Muscle of arm (tissue), 12 donors: Measurements from ENCODE around the gene HOXA5. TPM values are rescaled to one million over a fixed set of nuclear protein-coding genes. Genes with fewer than 3 reads are reported as not detected.

Experiments used
- DNase-seq: peaks from one replicate; pipeline ENCODE4 v3.0.0-alpha.2; 2013
- polyA plus RNA-seq, 12 donors: library from polyadenylated mRNA; unstranded; fragments of 120-200 nt; gene quantifications; one replicate each; pipeline ENCODE4 v1.2.1, GENCODE V29; 2013; ENCODE audit not compliant: insufficient read length in 12 of 12

Gene HOXA5
- polyA plus RNA-seq, 12 donors, result 11.3 to 35.3 (median 17.6) TPM; not detected in 1

GRCh38 chr7:27096768-27097514 lies 46.5 kb downstream of the HOXA5 start:
- DNase-seq, result peak; percentile 69

- peak; percentile 83 for DNase-seq
Observed at GRCh38 chr7:27095897-27096767, 47.3 kb downstream of the HOXA5 start, which contains the start of gene HOXA1. Gene HOXA1, minus strand, starts transcription at chr7:27096000. Its CDS starts 88 bp downstream, at chr7:27095912.

GRCh38 chr7:27095050-27095896 lies 48.2 kb downstream of the HOXA5 start:
- DNase-seq, result no peak

DNA sequence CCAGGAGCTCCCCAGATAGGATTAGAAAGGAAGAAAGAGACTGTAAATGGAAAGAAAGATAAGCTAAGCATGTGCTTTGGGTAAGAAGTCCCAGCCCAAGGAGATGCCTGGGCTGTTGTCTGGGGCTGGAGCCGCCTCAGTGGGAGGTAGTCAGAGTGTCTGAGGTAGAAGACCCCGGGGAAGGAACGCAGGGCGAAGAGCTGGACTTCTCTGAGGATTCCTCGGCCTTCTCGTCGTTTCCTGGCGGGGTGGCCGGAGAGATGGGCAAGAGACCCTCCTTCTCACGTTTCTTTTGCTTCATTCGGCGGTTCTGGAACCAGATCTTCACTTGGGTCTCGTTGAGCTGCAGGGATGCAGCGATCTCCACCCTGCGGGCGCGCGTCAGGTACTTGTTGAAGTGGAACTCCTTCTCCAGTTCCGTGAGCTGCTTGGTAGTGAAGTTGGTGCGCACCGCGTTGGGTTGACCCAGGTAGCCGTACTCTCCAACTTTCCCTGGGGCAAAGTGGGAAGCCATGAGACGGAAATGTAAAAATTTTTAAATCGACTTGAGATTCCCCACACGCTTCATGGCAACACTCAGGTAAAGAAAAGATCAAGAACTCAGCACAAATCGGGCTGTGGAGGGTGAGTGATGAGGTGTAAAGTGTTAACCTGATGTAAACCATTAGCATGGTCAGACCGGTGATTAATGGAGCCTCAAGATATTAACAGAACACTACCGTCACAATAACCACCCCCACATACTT lies 49.0 kb downstream of the HOXA5 start:
- DNase-seq, result no peak

DNA sequence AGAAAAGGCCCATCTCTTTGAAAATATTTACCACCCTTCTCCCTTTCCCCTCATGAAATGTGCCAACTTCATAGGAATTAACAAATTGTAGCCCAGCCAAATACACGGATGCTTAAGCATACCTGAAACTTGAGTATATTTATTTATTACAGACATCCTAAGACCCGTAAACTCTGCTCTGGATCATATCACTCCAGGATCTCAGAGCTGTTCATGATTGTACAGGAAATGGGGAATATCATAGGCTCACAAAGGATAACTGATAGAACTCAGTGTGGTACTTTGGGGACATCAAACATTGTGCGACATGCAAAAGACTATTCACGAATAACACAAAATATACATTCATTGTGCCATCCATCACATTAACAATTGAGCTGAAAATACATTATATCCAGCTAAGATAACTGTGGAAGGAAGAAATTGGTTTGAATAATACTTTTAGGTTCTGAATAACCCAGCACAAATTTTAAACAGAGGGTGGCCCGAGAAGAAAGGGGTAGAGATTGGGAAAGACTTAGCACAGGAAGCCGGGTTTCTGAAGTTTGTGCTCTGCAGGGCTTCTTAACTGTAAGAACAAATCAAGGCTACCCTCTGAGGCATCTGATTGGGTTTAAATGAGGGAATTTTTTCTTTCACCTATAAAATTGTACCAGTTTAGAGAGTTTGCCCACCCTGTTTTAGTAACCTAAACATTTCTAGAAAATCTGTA lies 50.1 kb downstream of the HOXA5 start:
- DNase-seq, result no peak

DNA sequence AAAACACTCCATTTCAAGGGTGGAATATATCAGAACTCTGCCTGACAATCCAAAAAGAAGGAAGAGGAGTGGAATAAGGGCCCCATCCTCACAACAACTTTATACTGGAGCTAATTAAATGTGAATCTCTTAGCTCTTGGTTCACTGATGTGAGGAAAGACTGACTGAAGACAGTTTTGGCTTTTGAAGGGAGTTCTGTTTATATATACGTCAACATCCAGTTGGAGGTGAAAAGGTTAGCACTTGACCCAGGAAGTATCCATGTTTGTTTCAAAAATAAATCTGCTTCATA lies 50.7 kb downstream of the HOXA5 start:
- DNase-seq, result no peak

DNA sequence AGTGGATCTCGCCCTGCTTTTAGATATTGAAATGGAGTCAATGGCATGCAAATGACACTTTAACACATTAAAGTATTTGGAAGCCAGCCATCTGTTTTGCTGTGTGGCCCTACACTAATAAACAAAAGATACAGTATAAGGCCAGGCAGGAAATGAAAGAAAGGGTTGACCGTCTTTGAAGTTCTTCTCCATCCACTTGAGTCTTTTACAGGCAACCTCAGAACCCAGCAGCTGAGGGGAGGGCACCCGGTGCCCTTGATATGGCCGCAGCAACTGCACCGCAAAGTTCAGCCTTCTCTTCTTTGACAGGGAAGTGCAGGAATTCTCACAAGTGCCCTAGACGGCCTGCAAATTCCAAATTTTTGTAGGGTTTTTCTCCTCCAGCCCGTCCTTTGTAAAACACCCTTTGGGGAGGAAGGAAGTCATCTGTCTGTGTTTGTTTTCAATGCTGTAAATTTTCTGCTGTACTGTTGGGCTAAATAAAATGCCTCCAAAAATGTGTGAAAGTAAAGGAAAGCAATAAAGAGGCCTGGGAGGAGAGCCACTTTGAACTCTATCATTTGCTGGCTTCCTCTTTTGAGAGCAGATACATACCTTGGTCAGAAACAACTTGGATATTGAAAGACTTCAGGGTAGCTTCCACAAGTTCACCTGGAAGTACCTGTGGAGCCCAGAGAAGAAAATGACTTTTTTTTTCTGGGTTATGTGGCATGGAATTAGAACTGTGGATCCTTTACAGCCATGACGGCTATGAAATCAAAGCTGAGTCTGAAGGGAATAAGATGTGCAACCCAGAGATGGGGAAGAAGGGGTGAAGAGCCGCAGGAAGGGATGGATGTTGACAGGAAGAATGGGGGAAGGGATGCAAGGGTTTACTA lies 51.3 kb downstream of the HOXA5 start:
- no peak for DNase-seq

- DNase-seq, result no peak
Observed at GRCh38 chr7:27091105-27091504, 52.4 kb downstream of the HOXA5 start.

Other genes starting within 250 kb of the HOXA5 start
- gene HOXA1, start 47.7 kb downstream of the HOXA5 start, polyA plus RNA-seq, result 1 to 10 TPM in 6 of 12 donors, under 1 TPM in 4, not detected in 2; 0.35 to 1.6 (median 1.1) TPM
- gene HOXA2, start 41.0 kb downstream of the HOXA5 start, polyA plus RNA-seq, result 1 to 10 TPM in 11 of 12 donors, not detected in 1; 1.9 to 10.0 (median 3.7) TPM
- 10 to 100 TPM in 11 of 12 donors, not detected in 1; 15.4 to 32.6 (median 27.3) TPM for gene HOXA4, start 12.9 kb downstream of the HOXA5 start, polyA plus RNA-seq
- 10 to 100 TPM in 2 of 12 donors, 1 to 10 TPM in 9, not detected in 1; 4.1 to 14.4 (median 6.8) TPM for gene HOXA6, start 4.1 kb upstream of the HOXA5 start, polyA plus RNA-seq
- gene HOXA3, start 8.9 kb upstream of the HOXA5 start, polyA plus RNA-seq, result 10 to 100 TPM in 7 of 12 donors, 1 to 10 TPM in 4, not detected in 1; 6.8 to 48.8 (median 12.9) TPM
- gene HOXA7, start 13.0 kb upstream of the HOXA5 start, polyA plus RNA-seq, result 10 to 100 TPM in 11 of 12 donors, not detected in 1; 12.0 to 26.8 (median 17.3) TPM
- gene HOXA9, start 21.9 kb upstream of the HOXA5 start, polyA plus RNA-seq, result 10 to 100 TPM in 11 of 12 donors, not detected in 1; 21.7 to 48.1 (median 29.8) TPM
- 10 to 100 TPM in 11 of 12 donors, not detected in 1; 19.4 to 41.0 (median 28.5) TPM for gene HOXA10, start 30.6 kb upstream of the HOXA5 start, polyA plus RNA-seq
- 10 to 100 TPM in 1 of 12 donors, 1 to 10 TPM in 9, under 1 TPM in 1, not detected in 1; 0.58 to 10.1 (median 2.2) TPM for gene HOXA11, start 41.6 kb upstream of the HOXA5 start, polyA plus RNA-seq
- 1 to 10 TPM in 2 of 12 donors, under 1 TPM in 7, not detected in 3; 0.07 to 8.1 (median 0.45) TPM for gene HOXA13, start 56.4 kb upstream of the HOXA5 start, polyA plus RNA-seq
- under 1 TPM in 1 of 12 donors, not detected in 11; 0.06 TPM for gene EVX1, start 99.1 kb upstream of the HOXA5 start, polyA plus RNA-seq